Astrocyte (in vitro differentiated cells and primary cell): ENCODE data around the gene CRELD2.

Experiments used
- EZH2 ChIP-seq: IDR thresholded peaks from 2 replicates; pipeline ENCODE4 v1.6.1; 2012; ENCODE audit warnings: mild to moderate bottlenecking, low read length, inconsistent platforms; ENCODE audit not compliant: insufficient read depth
- TF ChIP-seq, protein P1 (sequence below): IDR thresholded peaks from 2 replicates; pipeline ENCODE4 v1.5.1; 2011; ENCODE audit warnings: low read depth, mild to moderate bottlenecking, inconsistent platforms, low read length, moderate library complexity; ENCODE audit not compliant: insufficient read depth

DNA sequence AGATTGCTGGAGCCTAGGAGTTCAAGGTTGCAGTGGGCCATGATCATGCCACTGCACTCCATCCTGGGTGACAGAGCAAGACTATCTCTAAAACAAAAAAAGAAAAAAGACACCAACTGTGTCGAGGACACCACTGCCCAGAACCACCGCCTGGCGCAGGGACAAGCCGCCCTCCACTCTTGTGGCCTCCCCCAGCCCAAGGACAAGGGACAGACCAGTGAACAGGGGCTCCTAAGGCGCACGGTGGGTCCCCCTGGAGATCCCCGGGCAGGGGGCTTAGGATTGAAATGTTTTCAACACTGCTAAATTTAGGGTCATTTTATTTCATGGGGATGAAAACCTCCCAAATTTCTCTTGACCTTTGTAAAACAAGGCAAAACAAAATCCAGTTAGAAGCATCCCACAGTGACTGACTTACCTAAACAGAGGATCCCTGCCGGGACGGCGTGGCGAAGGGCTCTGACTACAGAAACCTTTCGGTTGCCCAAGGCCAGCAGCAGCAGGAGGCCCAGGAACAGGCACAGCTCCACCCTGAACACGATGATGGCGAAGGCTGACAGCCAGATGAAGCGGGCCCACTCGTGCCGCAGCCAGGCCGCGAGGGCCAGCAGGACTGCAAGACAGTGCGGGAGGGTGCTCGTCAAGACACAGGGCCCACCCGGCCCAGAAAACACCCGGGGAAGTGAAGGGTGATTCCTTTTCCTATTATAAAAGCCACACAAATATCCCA, 8.8 kb upstream of the CRELD2 start:
- TF ChIP-seq, protein P1, sequence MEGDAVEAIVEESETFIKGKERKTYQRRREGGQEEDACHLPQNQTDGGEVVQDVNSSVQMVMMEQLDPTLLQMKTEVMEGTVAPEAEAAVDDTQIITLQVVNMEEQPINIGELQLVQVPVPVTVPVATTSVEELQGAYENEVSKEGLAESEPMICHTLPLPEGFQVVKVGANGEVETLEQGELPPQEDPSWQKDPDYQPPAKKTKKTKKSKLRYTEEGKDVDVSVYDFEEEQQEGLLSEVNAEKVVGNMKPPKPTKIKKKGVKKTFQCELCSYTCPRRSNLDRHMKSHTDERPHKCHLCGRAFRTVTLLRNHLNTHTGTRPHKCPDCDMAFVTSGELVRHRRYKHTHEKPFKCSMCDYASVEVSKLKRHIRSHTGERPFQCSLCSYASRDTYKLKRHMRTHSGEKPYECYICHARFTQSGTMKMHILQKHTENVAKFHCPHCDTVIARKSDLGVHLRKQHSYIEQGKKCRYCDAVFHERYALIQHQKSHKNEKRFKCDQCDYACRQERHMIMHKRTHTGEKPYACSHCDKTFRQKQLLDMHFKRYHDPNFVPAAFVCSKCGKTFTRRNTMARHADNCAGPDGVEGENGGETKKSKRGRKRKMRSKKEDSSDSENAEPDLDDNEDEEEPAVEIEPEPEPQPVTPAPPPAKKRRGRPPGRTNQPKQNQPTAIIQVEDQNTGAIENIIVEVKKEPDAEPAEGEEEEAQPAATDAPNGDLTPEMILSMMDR, result no peak
- TF ChIP-seq EZH2, result no peak
